Frontal cortex (tissue), 4 donors: ENCODE results near the gene TDRD6. TPM values are rescaled to one million over a fixed set of nuclear protein-coding genes. Genes with fewer than 3 reads are reported as not detected.

Experiments
- DNase-seq, 2 donors: peaks; one replicate each; pipeline ENCODE4 v3.0.0; 2012; ENCODE audit warnings: low spot score in 2 of 2
- FAIRE-seq: peaks from 2 replicates; lab custom pipeline; 2012; peaks lifted over from hg19 to GRCh38; lab: Jason Lieb, UNC
- total RNA-seq: library from RNA; depleted of rRNA; stranded (reverse); fragments of >200 nt; gene quantifications from one replicate; pipeline ENCODE4 v1.2.3, GENCODE V29; 2014
- donor health status: control.
- donor health status: control.
- donor health status: control.

Gene TDRD6
- total RNA-seq, 1 donor from 2014 or later, result 0.41 TPM

- no peak for DNase-seq
- FAIRE-seq, result no peak
Measured at GRCh38 chr6:46676604-46677313, 10.9 kb upstream of the TDRD6 start.

- FAIRE-seq, result no peak
- DNase-seq, result no peak
Measured at GRCh38 chr6:46677314-46677654, 10.4 kb upstream of the TDRD6 start.

- FAIRE-seq (no peak), DNase-seq (no peak)
Measured at GRCh38 chr6:46684771-46685170, 2.9 kb upstream of the TDRD6 start.

- no peak for FAIRE-seq
Measured at GRCh38 chr6:46688117-46688965, 656 bp downstream of the TDRD6 start.

GRCh38 chr6:46688966-46689335 lies 1.3 kb downstream of the TDRD6 start:
- FAIRE-seq, result no peak
- no peak for DNase-seq

More at GRCh38 chr6:46688117-46688965, 656 bp downstream of the TDRD6 start:
- DNase-seq, result no peak

GRCh38 chr6:46689657-46690056 lies 2.0 kb downstream of the TDRD6 start:
- DNase-seq, result no peak
- FAIRE-seq, result no peak

DNA sequence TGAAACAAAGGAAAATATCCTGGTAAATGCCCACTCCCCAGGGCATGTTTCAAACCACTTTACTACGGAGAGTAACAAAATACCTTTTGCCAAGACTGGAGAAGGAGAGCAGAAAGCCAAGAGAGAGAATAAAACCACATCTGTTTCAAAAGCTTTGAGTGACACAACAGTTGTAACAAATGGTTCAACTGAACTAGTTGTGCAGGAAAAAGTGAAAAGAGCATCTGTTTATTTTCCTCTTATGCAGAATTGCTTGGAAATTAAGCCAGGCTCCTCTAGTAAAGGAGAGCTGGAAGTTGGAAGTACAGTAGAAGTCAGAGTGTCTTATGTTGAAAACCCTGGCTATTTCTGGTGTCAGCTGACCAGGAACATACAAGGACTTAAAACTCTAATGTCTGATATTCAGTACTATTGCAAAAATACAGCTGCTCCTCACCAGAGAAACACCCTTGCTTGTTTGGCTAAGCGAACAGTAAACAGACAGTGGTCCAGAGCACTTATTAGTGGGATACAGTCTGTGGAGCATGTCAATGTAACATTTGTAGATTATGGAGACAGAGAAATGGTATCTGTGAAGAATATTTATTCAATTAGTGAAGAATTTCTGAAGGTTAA lies 2.6 kb downstream of the TDRD6 start:
- DNase-seq (no peak), FAIRE-seq (no peak)

- no peak for DNase-seq
- no peak for FAIRE-seq
Measured at GRCh38 chr6:46690911-46691451, 3.3 kb downstream of the TDRD6 start.

DNA sequence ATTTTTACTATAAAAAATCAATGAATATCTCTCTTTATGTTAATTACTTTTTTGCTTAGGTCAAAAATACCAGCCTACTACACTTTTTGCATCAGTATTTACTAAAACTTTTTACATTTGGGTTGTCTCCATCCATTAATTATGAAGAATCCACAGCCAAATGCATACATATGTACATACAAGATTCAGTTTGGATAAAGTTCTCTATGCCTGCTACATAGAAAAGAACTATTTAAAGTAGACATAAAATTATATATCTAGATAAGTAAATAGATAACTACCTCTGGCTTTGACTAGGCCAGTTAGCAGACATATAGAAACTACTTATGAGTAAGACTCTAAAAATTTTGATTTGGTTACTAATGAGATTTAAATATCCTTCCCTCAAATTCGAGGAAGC lies 12.3 kb downstream of the TDRD6 start:
- no peak for DNase-seq
- no peak for FAIRE-seq

DNA sequence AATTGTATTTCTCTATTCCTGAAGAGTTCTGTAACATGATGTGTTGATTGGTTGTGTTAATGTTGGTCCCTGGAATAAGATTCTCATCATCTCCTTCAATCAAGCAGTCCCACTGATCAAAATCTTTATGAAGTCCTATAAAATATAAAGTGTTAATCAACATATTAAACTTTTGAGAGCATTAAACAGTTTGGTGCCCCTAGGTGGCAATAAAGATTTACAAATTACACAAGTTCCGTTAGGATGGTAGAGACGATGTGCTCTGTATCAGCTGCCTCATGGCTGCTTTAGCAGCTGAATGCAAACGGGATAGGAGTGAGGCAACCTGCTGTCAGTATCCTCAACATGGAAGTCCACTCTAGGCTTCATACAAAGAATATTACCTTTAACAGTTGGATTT lies 16.9 kb downstream of the TDRD6 start:
- DNase-seq (peak in 1 of 2 donors; percentile 21), FAIRE-seq (no peak)

- DNase-seq (no peak), FAIRE-seq (no peak)
Measured at GRCh38 chr6:46706464-46706863, 18.8 kb downstream of the TDRD6 start.

DNA sequence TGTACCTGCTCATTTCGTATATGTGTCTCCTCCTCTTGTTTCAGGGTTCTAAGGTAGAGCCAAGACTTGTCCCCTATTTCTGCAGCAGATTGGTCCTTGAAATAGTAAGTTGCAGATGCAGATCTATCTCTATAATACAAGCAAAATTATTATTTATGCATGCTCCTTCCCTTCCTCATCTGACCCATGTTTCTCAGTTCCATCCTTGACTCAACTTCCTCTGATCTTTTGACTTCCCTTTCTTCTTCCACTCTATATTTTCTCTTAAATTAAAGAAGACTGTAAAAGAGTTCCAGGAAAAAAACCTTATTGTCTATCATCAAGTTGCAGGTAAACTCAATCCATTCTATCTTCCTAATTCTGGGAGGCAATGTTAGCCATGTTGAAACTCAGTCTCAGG lies 23.8 kb downstream of the TDRD6 start:
- FAIRE-seq (no peak), DNase-seq (no peak)

DNA sequence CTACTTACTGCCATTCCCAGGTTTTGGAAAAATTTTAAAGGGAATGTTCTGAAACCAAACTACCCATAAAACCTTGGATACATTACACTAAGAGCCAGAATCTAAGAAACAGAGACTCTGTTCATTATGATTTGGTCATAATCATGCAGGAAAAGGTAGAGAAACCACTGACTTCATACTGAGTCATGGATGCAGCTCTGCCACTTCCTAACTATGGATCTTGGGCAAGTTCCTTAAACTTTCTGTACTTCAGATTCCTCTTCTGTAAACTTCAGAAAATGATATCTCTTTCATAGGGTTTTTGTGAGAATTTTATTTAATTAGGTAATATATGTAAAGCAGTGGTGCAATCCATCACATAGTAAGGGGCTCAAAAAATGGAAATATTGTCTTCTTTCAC lies 27.5 kb downstream of the TDRD6 start:
- no peak for DNase-seq

DNA sequence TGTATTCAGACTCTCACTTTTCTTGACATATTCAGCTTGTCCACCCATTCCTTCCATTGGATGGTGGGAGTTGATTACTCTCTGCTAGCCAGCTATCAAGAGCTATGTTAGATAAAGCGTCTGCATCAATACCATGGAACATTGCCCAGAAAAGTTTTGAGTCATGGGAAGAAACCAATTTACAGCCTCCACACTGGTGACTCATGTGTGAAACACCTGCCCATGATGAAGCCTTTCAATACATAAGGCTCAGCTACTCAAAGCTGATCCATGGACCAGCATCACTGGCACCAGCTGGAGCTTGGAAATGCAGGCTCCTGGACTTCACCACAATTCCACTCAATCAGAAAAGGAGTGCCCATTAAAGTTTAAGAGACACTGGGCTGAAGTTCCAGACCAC lies 31.4 kb downstream of the TDRD6 start:
- no peak for DNase-seq
- FAIRE-seq, result no peak

More for the DNA sequence above, 27.5 kb downstream of the TDRD6 start:
- no peak for FAIRE-seq

- FAIRE-seq (no peak), DNase-seq (no peak)
Measured at GRCh38 chr6:46720401-46720800, 32.7 kb downstream of the TDRD6 start.

DNA sequence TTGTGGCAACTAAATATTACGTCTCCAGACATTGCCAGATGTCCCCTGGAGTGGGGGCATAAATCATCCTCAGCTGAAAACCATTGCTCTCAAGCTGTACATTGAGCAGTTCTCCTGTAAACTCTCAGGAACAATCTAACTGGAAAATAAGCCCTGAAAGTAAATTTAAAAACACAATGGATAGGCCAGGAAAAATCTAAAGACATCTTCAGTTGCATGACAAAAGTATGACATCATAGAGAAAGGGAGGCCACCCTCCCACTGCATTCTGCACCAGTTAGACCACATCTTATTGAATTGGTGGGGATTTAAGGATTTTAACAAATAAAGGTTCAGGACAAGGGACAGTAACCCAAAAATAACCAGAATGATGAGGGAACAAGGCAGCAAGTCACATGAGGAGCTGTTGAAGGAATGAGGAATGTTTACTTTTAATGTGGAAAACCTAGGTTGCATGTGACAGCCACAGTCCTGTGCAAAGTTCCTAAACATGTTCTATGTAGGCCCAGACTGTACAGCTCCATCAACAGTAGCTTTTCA lies 42.2 kb downstream of the TDRD6 start:
- FAIRE-seq, result no peak
- no peak for DNase-seq

DNA sequence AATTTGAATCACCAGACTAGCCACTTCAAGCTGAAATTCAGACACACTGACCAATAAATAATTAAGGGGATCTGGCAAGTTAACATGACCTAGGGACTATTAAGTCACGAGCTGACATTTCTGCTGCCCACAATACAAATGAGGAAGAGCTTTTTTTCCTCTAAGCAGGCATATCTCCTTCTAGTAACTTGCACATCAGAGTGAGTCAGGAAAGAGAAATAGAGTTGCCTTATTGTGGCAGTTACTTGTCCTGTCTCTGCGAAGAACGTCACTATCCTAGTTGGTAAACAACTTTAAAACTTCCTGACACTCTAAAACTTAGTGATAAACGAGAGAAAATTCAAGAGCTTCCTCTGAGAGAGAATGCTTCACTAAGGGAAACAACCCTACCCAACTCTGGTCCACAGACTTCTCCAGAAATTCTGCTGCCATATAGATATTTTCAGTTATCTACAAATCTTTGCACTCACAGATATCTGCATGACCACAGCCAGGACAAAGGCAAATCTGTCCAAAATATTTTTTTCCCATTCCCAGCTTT lies 43.3 kb downstream of the TDRD6 start:
- FAIRE-seq (no peak), DNase-seq (no peak)

DNA sequence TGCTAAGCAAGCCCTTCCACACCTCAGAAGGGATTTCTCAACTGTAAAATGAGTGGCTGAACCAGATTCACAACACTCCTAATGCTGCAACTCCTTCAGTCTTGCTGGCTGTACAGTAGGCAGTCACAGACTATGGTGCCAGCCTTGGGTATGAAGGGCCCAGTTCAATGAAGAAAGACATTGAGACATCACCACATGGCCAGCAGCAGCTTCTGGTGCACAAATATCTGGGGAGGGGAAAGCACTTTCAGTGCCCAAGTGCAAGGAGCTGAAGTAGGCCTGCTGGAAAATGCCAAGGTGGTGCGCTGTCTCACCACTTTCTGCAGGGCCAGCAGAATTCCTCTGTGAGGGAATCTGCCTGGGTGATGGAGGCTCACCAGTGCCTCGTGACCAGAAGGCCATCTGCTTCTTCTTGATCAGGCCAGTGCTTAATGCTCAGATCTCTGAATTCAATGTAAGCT lies 45.7 kb downstream of the TDRD6 start:
- FAIRE-seq, result no peak
- DNase-seq, result no peak

- no peak for FAIRE-seq
- DNase-seq, result peak; percentile 32 to 35
Measured at GRCh38 chr6:46734867-46735719, 47.4 kb downstream of the TDRD6 start, which contains the start of gene PLA2G7. Gene PLA2G7, minus strand, starts transcription at chr6:46735375. Its CDS starts 12,484 bp downstream, at chr6:46722891.
